AG04449 (cell line): ENCODE measurements around the gene RAB3B.

Experiments
- CTCF ChIA-PET: fragments of 350-600 bp; formaldehyde crosslinking; extraction: SDS; loops from one replicate; lab custom pipeline; 2021; ENCODE audit warnings: antibody characterized with exemption; lab: Yijun Ruan, JAX
- POLR2A ChIA-PET: fragments of 400-600, 350-600 bp; formaldehyde crosslinking; extraction: SDS; loops from one replicate; lab custom pipeline; 2020; ENCODE audit warnings: antibody characterized with exemption, inconsistent platforms; lab: Yijun Ruan, JAX
- DNase-seq: peaks from one replicate; pipeline ENCODE4 v3.0.0-alpha.2; 2010; ENCODE audit warnings: low read depth, low spot score
- H3K4me3 ChIP-seq: 2 replicates; pipeline ENCODE4 v1.5.1; 2011; ENCODE audit warnings: low read depth, mild to moderate bottlenecking, control low read depth, low read length
- TF ChIP-seq, protein P1 (sequence below): IDR thresholded peaks from one replicate; pipeline ENCODE4 v1.5.1; 2011; ENCODE audit warnings: mild to moderate bottlenecking, moderate library complexity, low read length, control low read depth, inconsistent platforms; ENCODE audit not compliant: insufficient read depth; ENCODE audit errors: missing control alignments

The RAB3B gene

DNA sequence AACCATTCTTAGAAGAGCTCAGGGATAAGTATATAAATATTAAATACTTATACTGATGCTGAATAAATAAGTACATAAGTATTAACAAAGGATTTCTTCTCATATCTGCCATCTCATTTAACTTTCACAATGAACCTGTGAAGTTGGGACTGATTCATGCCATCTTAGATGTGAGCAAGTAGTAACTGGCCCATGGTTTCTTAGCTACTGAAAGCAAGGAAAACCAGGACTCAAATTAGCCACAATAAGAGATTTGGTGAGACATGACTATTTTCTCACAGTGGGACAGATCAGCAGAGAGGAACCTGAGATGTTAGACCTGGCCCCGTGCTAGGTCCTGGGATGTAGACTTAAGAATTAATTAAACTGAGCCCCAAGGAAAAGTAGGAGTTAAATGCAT is 8.2 kb upstream of the RAB3B start:
- ChIA-PET POLR2A (interaction anchor here (1.1 kb wide), 1 partner anchor 14 kb away, joined by 3 read pairs; no protein-coding TSS in a partner anchor), CTCF (interaction anchor here (1.4 to 6.6 kb wide), 3 partner anchors 15 to 101 kb away, joined by 3 to 63 read pairs (median 8); no protein-coding TSS in a partner anchor)
- TF ChIP-seq, protein P1, sequence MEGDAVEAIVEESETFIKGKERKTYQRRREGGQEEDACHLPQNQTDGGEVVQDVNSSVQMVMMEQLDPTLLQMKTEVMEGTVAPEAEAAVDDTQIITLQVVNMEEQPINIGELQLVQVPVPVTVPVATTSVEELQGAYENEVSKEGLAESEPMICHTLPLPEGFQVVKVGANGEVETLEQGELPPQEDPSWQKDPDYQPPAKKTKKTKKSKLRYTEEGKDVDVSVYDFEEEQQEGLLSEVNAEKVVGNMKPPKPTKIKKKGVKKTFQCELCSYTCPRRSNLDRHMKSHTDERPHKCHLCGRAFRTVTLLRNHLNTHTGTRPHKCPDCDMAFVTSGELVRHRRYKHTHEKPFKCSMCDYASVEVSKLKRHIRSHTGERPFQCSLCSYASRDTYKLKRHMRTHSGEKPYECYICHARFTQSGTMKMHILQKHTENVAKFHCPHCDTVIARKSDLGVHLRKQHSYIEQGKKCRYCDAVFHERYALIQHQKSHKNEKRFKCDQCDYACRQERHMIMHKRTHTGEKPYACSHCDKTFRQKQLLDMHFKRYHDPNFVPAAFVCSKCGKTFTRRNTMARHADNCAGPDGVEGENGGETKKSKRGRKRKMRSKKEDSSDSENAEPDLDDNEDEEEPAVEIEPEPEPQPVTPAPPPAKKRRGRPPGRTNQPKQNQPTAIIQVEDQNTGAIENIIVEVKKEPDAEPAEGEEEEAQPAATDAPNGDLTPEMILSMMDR, result no peak

DNA sequence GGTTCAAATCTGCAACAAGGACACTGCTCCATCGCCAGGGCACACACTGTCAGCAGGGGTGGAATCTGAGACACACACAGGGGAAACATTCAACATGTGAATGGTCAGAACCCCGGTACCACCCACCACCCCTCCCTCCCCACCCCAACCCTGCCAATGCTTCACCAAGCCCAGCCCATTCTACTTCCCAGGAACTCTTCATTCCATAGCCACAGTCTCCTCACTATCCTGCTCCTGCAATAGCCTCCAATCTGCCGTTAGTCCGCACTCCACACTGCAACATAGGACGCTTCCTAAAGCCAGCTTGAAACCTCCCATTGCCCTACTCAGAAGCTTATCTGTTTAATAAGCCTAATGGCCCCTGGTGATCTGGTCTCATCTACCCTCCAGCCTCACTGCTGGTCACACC is 7.5 kb upstream of the RAB3B start:
- ChIA-PET CTCF (interaction anchor here (1.4 to 6.6 kb wide), 4 partner anchors 14 to 101 kb away, joined by 3 to 63 read pairs (median 6); no protein-coding TSS in a partner anchor), POLR2A (interaction anchor here (1.1 kb wide), 1 partner anchor 13 kb away, joined by 3 read pairs; no protein-coding TSS in a partner anchor)
- TF ChIP-seq, protein P1, result no peak
- DNase-seq, result no peak
- no peak overlapping the region for H3K4me3 ChIP-seq

More for the DNA sequence above, 8.2 kb upstream of the RAB3B start:
- H3K4me3 ChIP-seq, result no peak overlapping the region
- no peak for DNase-seq

DNA sequence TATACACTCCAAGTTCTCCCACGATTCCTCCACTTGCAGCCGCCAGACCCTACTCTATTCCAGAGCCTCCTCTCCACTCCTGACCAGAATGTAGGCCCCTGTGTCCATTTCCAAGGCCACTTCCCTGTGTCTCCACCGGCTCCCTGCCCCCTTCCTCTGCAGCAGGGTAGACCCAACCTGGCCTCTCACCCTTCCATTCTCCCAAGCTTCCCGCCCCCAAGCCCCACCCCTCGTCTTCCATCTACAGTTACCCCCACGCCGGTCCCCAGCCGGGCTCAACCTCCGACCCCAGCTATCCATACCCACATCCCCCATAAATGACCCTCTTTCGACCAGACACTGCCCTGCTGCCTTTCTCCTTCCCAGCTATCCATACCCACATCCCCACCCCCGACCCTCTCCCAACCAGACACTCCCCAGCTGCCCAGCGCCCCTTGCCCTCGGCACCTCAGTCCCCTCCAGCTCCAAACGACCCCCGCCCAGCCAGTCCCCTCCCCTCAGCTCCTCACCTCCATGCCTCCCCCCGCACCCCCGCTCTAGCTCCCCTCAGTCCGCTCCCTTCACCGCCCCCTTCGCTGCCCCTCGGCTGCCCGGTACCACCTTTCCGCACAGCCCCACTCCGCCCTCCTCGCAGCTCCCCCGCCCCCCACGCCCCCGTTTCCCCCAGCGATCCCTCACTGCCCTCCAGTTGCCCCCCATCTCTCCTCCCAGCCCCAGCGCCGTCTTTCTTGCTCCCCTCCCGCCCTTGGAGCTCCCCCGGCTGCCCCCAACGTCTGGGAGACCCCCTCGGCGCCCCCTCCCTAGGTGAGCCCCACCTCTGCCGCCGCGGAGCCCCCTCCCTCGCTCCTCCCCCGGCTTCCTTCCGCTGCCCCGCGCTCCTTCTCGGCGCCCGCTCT is 670 bp downstream of the RAB3B start:
- TF ChIP-seq, protein P1, result no peak
- POLR2A ChIA-PET, result interaction anchor here (0.8 to 1.0 kb wide), 2 partner anchors 39 to 92 kb away, joined by 3 to 4 read pairs; no protein-coding TSS in a partner anchor
- no peak for DNase-seq
- CTCF ChIA-PET, result interaction anchor here (1.0 to 3.9 kb wide), 3 partner anchors 11 to 93 kb away, joined by 4 to 18 read pairs (median 5); no protein-coding TSS in a partner anchor
- H3K4me3 ChIP-seq, result peak overlapping the region; percentile 64

DNA sequence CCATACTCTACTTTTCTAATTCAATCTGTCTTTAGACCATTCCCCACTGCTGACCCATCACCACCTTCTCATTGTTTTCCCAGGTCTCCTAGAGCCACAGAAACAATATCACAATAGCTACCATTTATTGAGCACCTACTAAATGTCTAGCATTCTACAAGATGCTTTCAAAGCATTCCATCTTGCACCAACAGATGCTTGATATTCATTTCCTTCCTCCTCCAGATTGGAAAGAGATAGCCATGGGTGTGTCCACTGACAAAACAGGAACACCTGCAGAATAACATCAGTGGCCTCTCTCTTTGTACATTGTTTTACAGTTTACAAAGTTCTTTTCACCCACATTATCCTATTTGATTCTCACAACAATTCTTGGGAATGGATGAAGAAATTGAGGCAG is 2.2 kb downstream of the RAB3B start:
- H3K4me3 ChIP-seq, result no peak overlapping the region
- DNase-seq, result no peak
- TF ChIP-seq, protein P1, result no peak
- POLR2A ChIA-PET, result interaction anchor here (0.5 kb wide), 1 partner anchor 90 kb away, joined by 3 read pairs; no protein-coding TSS in a partner anchor
- CTCF ChIA-PET, result interaction anchor here (0.8 to 1.2 kb wide), 2 partner anchors 14 to 83 kb away, joined by 3 read pairs; no protein-coding TSS in a partner anchor

DNA sequence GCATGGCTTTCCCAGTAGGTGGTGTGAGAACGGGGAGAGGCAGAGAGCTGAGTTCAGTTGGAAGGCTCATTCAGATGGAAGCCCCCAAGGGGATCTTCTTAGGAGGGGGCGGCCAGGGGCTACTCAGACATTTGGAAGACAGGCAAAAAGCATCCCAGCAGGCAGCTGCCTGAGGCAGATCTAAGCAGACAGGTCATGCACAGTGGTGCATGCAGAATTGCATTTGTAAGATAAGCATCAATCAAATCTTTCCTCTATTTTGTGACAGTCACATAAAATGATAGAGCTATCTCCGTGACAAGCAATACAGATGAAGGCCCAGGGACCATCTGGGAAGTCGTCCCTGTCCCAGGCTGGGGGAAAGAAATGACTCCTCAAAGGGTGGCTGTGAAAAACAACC is 3.8 kb downstream of the RAB3B start:
- POLR2A ChIA-PET, result no interaction called here
- H3K4me3 ChIP-seq, result no peak overlapping the region
- TF ChIP-seq, protein P1, result no peak
- no peak for DNase-seq
- CTCF ChIA-PET, result interaction anchor here (1.0 to 1.4 kb wide), 4 partner anchors 15 to 89 kb away, joined by 3 to 5 read pairs (median 4); no protein-coding TSS in a partner anchor
